Pancreas (tissue), 10 donors: ENCODE data around the gene TTBK2. TPM values are rescaled to one million over a fixed set of nuclear protein-coding genes. Genes with fewer than 3 reads are reported as not detected.

Source experiments
- ATAC-seq, 4 donors: fragments of 200-7000 bp; cut with Tn5 transposase; one replicate each; pipeline versions ENCODE4 v1.8.0 to v1.9.1; 2020; ENCODE audit warnings: mild to moderate bottlenecking in 4 of 4, moderate library complexity in 4 of 4
- DNase-seq, 6 donors: peaks; one replicate each; pipeline ENCODE4 v3.0.0-alpha.2; 2020
- FAIRE-seq: peaks from 2 replicates; lab custom pipeline; 2012; peaks lifted over from hg19 to GRCh38; lab: Jason Lieb, UNC
- H3K27ac ChIP-seq, 4 donors: fragments of 200-600 bp; sonication (generic); 1 replicate in 3 of 4; 2 replicates in 1 of 4; pipeline versions ENCODE4 v1.5.0 to v1.8.0; 2020
- H3K27me3 ChIP-seq, 4 donors: fragments of 200-600 bp; one replicate each; pipeline ENCODE4 v1.8.0; 2021
- H3K36me3 ChIP-seq, 3 donors: fragments of 200-600 bp; sonication (generic) in 1 of 3; one replicate each; pipeline versions ENCODE4 v1.5.0 to v1.8.0; 2020 to 2021
- H3K4me1 ChIP-seq, 3 donors: fragments of 200-600 bp; one replicate each; pipeline ENCODE4 v1.8.0; 2021
- H3K4me3 ChIP-seq, 4 donors: fragments of 200-600 bp; sonication (generic) in 2 of 4; one replicate each; pipeline versions ENCODE4 v1.5.0 to v1.8.0; 2020 to 2021
- H3K9me3 ChIP-seq, 4 donors: fragments of 200-600 bp; one replicate each; pipeline ENCODE4 v1.8.0; 2021
- CTCF ChIP-seq, 4 donors: fragments of 200-600 bp; sonication (generic) in 3 of 4; IDR thresholded peaks; one replicate each; pipeline versions ENCODE4 v1.5.0 to v1.8.0; 2021; ENCODE audit warnings: antibody characterized with exemption in 4 of 4
- WGBS, 2 donors: extraction: QIAGEN DNeasy Blood & Tissue Kit; methylation state at CpG; one replicate each; pipeline ENCODE4 v1.1.7; 2013; 5-methylcytosine and 5-hydroxymethylcytosine counted together
- intact Hi-C, 3 donors: fragments of 100-400 bp; cut with DNase I; formaldehyde crosslinking; loops; one replicate each; pipeline versions ENCODE4 v1.11.1 to v1.14.2; 2022
- polyA plus RNA-seq, 2 donors: library from polyadenylated mRNA; stranded (reverse); fragments of 200-250 nt; gene quantifications; one replicate each; pipeline ENCODE4 v1.2.3, GENCODE V29; 2013
- total RNA-seq, 6 donors: library from RNA; stranded (reverse); fragmentation: NEBNext Ultra II Directional in 4 of 6; extraction: Animal tissue kit (Norgen Biotek cat#: 25700) in 4 of 6; gene quantifications; one replicate each; pipeline versions ENCODE4 v1.2.1 to v1.2.4, GENCODE V29; 2021 to 2023
- donor health status: healthy with polysubstance abuse.
- donor health status: DM: no; HTN: no; CAD: no; lungs with moderate emphysema.
- donor health status: DM: no; HTN: no; CAD: no.
- donor health status: control.
- donor health status: control.
- donor health status: Bipolar disorder and iron deficiency.
- donor health status: DM: yes; HTN: yes; CAD: no.
- donor health status: DM: no; HTN: no; CAD: no.
- donor health status: DM: no; HTN: no; CAD: no.
- donor health status: DM: yes; HTN: yes; CAD: no.

TTBK2 gene
- total and polyA plus RNA-seq, 8 donors: 1.7 to 8.5 (median 4.8) TPM

DNA sequence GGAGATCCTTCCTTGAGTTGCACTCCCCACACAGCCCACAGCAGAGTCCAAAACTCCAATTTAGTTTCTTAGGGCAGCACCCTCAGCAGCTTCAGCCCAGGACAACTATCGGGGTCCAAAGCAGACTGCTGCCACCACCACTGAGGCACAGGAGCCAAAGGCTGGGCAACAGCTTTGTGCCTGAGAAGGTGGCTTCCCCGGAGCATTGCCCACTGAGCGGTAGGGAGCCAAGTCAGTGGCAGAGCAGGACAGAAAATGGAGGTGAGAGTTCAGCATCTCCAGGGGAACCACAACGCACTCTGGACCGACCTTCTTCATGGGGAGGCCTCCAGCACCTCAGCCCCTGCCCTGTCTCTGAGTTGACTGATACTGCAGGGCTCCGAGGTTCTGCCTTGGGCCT is 227.1 kb downstream of the TTBK2 start:
- H3K9me3 ChIP-seq: no peaks in the 10 kb centered on the region
- H3K4me3 ChIP-seq: no peak overlapping the region
- peak in 1 of 6 donors; percentile 27 for DNase-seq
- no peaks in the 10 kb centered on the region for H3K27me3 ChIP-seq
- no peak for FAIRE-seq
- H3K27ac ChIP-seq: no peak overlapping the region
- no peaks in the 10 kb centered on the region for H3K4me1 ChIP-seq
- WGBS, 2 donors: 90 to 94% methylated on average over 6 of the region's 6 CpGs
- no peak for TF ChIP-seq CTCF (IDR thresholded peaks at IDR 0.05)
- no peaks in the 10 kb centered on the region for H3K36me3 ChIP-seq
- ATAC-seq: no peak
- intact Hi-C loops: no loop called here

DNA sequence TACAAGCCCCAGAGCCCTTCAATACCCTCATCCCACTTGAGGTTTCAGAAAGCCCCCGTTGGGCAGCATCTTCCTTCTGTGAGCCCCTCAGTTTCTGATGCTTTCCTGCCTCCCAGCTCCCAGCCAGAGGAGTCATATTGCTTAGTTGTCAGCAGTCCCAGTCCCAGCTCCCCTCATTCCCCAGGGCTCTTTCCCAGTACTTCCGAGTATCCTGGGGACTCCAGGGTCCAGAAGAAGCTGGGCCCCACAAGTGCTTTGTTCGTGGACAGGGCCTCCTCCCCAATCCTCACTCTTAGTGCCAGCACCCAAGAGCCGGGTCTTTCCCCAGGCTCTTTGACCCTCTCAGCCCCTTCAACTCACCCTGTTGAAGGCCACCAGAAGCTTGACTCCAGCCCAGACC is 227.6 kb downstream of the TTBK2 start:
- intact Hi-C loops: no loop called here
- H3K4me1 ChIP-seq: no peaks in the 10 kb centered on the region
- no peaks in the 10 kb centered on the region for H3K36me3 ChIP-seq
- WGBS, 2 donors: 66 to 80% methylated on average over 4 of the region's 4 CpGs
- no peak for ATAC-seq
- peak in 1 of 6 donors; percentile 20 for DNase-seq
- no peak overlapping the region for H3K4me3 ChIP-seq
- FAIRE-seq: no peak
- H3K27ac ChIP-seq: no peak overlapping the region
- TF ChIP-seq CTCF (IDR thresholded peaks at IDR 0.05): no peak
- H3K27me3 ChIP-seq: no peaks in the 10 kb centered on the region
- no peaks in the 10 kb centered on the region for H3K9me3 ChIP-seq

DNA sequence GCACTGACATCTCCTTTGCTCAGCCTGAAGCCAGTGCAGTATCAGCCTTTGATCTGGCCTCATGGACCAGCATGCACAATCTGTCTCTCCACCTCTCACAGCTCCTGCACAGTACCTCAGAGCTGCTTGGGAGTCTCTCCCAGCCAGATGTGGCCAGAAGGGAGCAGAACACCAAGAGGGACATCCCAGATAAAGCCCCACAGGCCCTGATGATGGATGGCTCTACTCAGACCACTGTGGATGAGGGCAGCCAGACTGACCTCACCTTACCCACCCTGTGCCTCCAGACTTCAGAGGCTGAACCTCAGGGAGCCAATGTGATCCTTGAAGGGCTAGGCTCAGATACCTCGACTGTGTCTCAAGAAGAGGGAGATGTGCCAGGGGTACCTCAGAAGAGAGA is 228.0 kb downstream of the TTBK2 start:
- Histone ChIP-seq H3K4me1 (no peaks in the 10 kb centered on the region), H3K27ac (no peak overlapping the region), H3K27me3 (no peaks in the 10 kb centered on the region), H3K4me3 (no peak overlapping the region), H3K36me3 (no peaks in the 10 kb centered on the region), H3K9me3 (no peaks in the 10 kb centered on the region)
- no peak for DNase-seq
- 53 to 94% methylated on average over 1 of the region's 1 CpG for WGBS, 2 donors
- no peak for ATAC-seq
- intact Hi-C loops: no loop called here
- no peak for FAIRE-seq
- no peak for TF ChIP-seq CTCF (IDR thresholded peaks at IDR 0.05)

DNA sequence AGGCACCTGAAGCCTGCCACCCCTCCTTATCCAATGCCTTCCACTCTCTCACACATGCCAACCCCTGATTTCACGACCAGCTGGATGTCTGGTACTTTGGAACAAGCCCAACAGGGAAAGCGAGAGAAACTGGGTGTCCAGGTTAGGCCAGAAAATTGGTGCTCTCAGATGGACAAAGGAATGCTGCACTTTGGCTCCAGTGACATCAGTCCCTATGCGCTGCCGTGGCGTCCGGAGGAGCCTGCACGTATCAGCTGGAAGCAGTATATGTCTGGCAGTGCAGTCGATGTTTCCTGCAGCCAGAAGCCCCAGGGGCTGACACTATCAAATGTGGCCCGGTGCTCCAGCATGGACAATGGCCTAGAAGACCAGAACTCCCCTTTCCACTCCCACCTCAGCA is 228.8 kb downstream of the TTBK2 start:
- Histone ChIP-seq H3K9me3 (no peaks in the 10 kb centered on the region), H3K36me3 (no peaks in the 10 kb centered on the region), H3K4me1 (no peaks in the 10 kb centered on the region), H3K4me3 (no peak overlapping the region), H3K27me3 (no peaks in the 10 kb centered on the region), H3K27ac (no peak overlapping the region)
- FAIRE-seq (no peak), DNase-seq (no peak), ATAC-seq (no peak)
- WGBS, 2 donors: 76 to 84% methylated on average over 9 of the region's 9 CpGs
- TF ChIP-seq CTCF (IDR thresholded peaks at IDR 0.05): no peak
- intact Hi-C loops: no loop called here

- no peaks in the 10 kb centered on the region for H3K9me3 ChIP-seq
- WGBS, 2 donors: 64 to 74% methylated on average over 4 of the region's 4 CpGs
- no peaks in the 10 kb centered on the region for H3K27me3 ChIP-seq
- no peak for DNase-seq
- ATAC-seq: no peak
- intact Hi-C loops: no loop called here
- no peak for TF ChIP-seq CTCF (IDR thresholded peaks at IDR 0.05)
- no peak for FAIRE-seq
- H3K4me1 ChIP-seq: no peaks in the 10 kb centered on the region
- no peak overlapping the region for H3K27ac ChIP-seq
- H3K36me3 ChIP-seq: no peaks in the 10 kb centered on the region
- H3K4me3 ChIP-seq: no peak overlapping the region
These were observed 229.3 kb downstream of the TTBK2 start for GRCh38 chr15:42691308-42691707.

Other genes starting within 250 kb of the TTBK2 start
- gene CDAN1, start 183.7 kb downstream of the TTBK2 start, total RNA-seq: 10 to 100 TPM in 1 of 6 donors, 1 to 10 TPM in 5; 5.8 to 13.4 (median 8.1) TPM
- 10 to 100 TPM; 14.1 to 20.0 TPM for gene CDAN1, start 183.7 kb downstream of the TTBK2 start, polyA plus RNA-seq
- 10 to 100 TPM; 13.3 to 19.8 (median 14.7) TPM for gene UBR1, start 185.3 kb upstream of the TTBK2 start, total RNA-seq
- gene UBR1, start 185.3 kb upstream of the TTBK2 start, polyA plus RNA-seq: 1 to 10 TPM; 4.6 to 5.7 TPM
- gene TMEM62, start 212.8 kb upstream of the TTBK2 start, total RNA-seq: 10 to 100 TPM in 4 of 6 donors, 1 to 10 TPM in 2; 8.1 to 14.7 (median 10.2) TPM
- gene TMEM62, start 212.8 kb upstream of the TTBK2 start, polyA plus RNA-seq: 10 to 100 TPM; 13.9 to 16.8 TPM